Measurements from ENCODE around the gene DPY19L3.

- TF ChIP-seq CTCF (IDR thresholded peaks at IDR 0.05), result no peak
- no peak for TF ChIP-seq POLR2A (IDR thresholded peaks at IDR 0.05)
Observed at GRCh38 chr19:32458500-32459123, 53.0 kb downstream of the DPY19L3 start.
